IMR-90 (cell line): ENCODE measurements around the gene NPC1. TPM values are rescaled to one million over a fixed set of nuclear protein-coding genes. Genes with fewer than 3 reads are reported as not detected.

Source experiments
- ATAC-seq: fragments of 200-7000 bp; cut with Tn5 transposase; 2 replicates; pipeline ENCODE4 v1.9.1; 2020; ENCODE audit warnings: low read depth, mild to moderate bottlenecking, moderate library complexity
- BruUV-seq: library from RNA; stranded (reverse); fragments of 400-500 nt; replicated peaks from 2 replicates; lab custom pipeline; 2021; lab: Mats Ljungman, UMichigan
- CTCF ChIA-PET: fragments of 300-600 bp; formaldehyde crosslinking; extraction: SDS; loops from one replicate; lab custom pipeline; 2021; ENCODE audit warnings: antibody characterized with exemption; lab: Yijun Ruan, JAX
- POLR2A ChIA-PET: fragments of 300-600 bp; sonication (Branson Sonifier 250); formaldehyde crosslinking; loops from one replicate; lab custom pipeline; 2022; ENCODE audit warnings: antibody characterized with exemption; ENCODE audit not compliant: unreplicated experiment; lab: Charles Lee
- DNase-seq: peaks from one replicate; pipeline ENCODE4 v3.0.0; 2013
- H2AFZ ChIP-seq: replicated peaks from 2 replicates; pipeline ENCODE3; 2013; ENCODE audit warnings: low read length, mild to moderate bottlenecking; ENCODE audit not compliant: poor library complexity
- H2AK5ac ChIP-seq: 2 replicates; pipeline ENCODE4 v1.6.1; 2013; ENCODE audit warnings: low read depth, low read length, inconsistent platforms
- H2AK9ac ChIP-seq: replicated peaks from 2 replicates; pipeline ENCODE3; 2013; ENCODE audit warnings: mild to moderate bottlenecking, low read depth, low read length, moderate library complexity; ENCODE audit not compliant: poor library complexity
- H2BK120ac ChIP-seq: 2 replicates; pipeline ENCODE4 v1.6.1; 2013; ENCODE audit warnings: low read depth, low read length, inconsistent platforms
- H2BK15ac ChIP-seq: 3 replicates; pipeline ENCODE4 v1.6.1; 2013; ENCODE audit warnings: low read depth, low read length, inconsistent platforms
- H2BK20ac ChIP-seq: 2 replicates; pipeline ENCODE4 v1.6.1; 2013; ENCODE audit warnings: low read depth, mild to moderate bottlenecking, inconsistent platforms, low read length, moderate library complexity
- H2BK5ac ChIP-seq: 2 replicates; pipeline ENCODE4 v1.6.1; 2013; ENCODE audit warnings: mild to moderate bottlenecking, low read depth, low read length, inconsistent platforms; ENCODE audit not compliant: poor library complexity, severe bottlenecking
- H3K14ac ChIP-seq: replicated peaks from 2 replicates; pipeline ENCODE4 v1.6.1; 2013; ENCODE audit warnings: low read depth, low read length, inconsistent platforms
- H3K18ac ChIP-seq: 2 replicates; pipeline ENCODE4 v1.6.1; 2013; ENCODE audit warnings: low read depth, low read length, control low read depth
- H3K23ac ChIP-seq: 2 replicates; pipeline ENCODE4 v1.6.1; 2013; ENCODE audit warnings: low read depth, low read length, inconsistent platforms
- H3K27ac ChIP-seq: 2 replicates; pipeline ENCODE4 v1.5.1; 2013; ENCODE audit warnings: mild to moderate bottlenecking, control low read depth, low read length; ENCODE audit not compliant: insufficient read depth
- H3K27me3 ChIP-seq: 2 replicates; pipeline ENCODE4 v1.6.1; 2013; ENCODE audit warnings: low read length; ENCODE audit not compliant: control insufficient read depth, insufficient read depth
- H3K36me3 ChIP-seq: 2 replicates; pipeline ENCODE4 v1.6.1; 2013; ENCODE audit warnings: low read length, mixed read lengths; ENCODE audit not compliant: control insufficient read depth, insufficient read depth
- H3K4ac ChIP-seq: 2 replicates; pipeline ENCODE4 v1.6.1; 2013; ENCODE audit warnings: low read depth, low read length, inconsistent platforms
- H3K4me1 ChIP-seq: 2 replicates; pipeline ENCODE4 v1.6.1; 2013; ENCODE audit warnings: low read length, mixed read lengths; ENCODE audit not compliant: control insufficient read depth, insufficient read depth
- H3K4me2 ChIP-seq: 2 replicates; pipeline ENCODE4 v1.6.1; 2013; ENCODE audit warnings: low read depth, mild to moderate bottlenecking, control low read depth, low read length, moderate library complexity
- H3K4me3 ChIP-seq: 2 replicates; pipeline ENCODE4 v1.5.1; 2013; ENCODE audit warnings: low read depth, mild to moderate bottlenecking, control low read depth, low read length, moderate library complexity; ENCODE audit not compliant: insufficient read depth
- H3K56ac ChIP-seq: 2 replicates; pipeline ENCODE4 v1.6.1; 2013; ENCODE audit warnings: low read length, inconsistent platforms; ENCODE audit not compliant: insufficient read depth; ENCODE audit errors: extremely low read depth
- H3K79me1 ChIP-seq, 2 experiments: 2 replicates each; pipeline ENCODE4 v1.6.1; 2013; ENCODE audit warnings: low read length in 2 of 2, inconsistent platforms in 1 of 2, low read depth in 1 of 2
- H3K9ac ChIP-seq: 2 replicates; pipeline ENCODE4 v1.6.1; 2013; ENCODE audit warnings: low read depth, low read length, control low read depth
- H3K9me1 ChIP-seq: 2 replicates; pipeline ENCODE4 v1.6.1; 2013; ENCODE audit warnings: low read length, inconsistent platforms; ENCODE audit not compliant: insufficient read depth
- H3K9me3 ChIP-seq: 2 replicates; pipeline ENCODE4 v1.6.1; 2013; ENCODE audit warnings: low read length; ENCODE audit not compliant: control insufficient read depth, insufficient read depth
- H4K20me1 ChIP-seq: 2 replicates; pipeline ENCODE4 v1.6.1; 2013; ENCODE audit warnings: low read length, inconsistent platforms; ENCODE audit not compliant: insufficient read depth
- H4K5ac ChIP-seq: 2 replicates; pipeline ENCODE4 v1.6.1; 2013; ENCODE audit warnings: mild to moderate bottlenecking, low read depth, low read length, control low read depth
- H4K8ac ChIP-seq, 2 experiments: 2 replicates each; pipeline ENCODE4 v1.6.1; 2013; ENCODE audit warnings: low read depth in 2 of 2, low read length in 2 of 2, control low read depth in 1 of 2, inconsistent platforms in 1 of 2
- H4K91ac ChIP-seq: 2 replicates; pipeline ENCODE4 v1.6.1; 2013; ENCODE audit warnings: low read depth, low read length, inconsistent platforms; ENCODE audit not compliant: insufficient read depth
- CEBPB ChIP-seq: IDR thresholded peaks from 2 replicates; pipeline ENCODE4 v1.6.1; 2012; ENCODE audit warnings: low read depth, low read length, improper control_type of control experiment
- CHD1 ChIP-seq: IDR thresholded peaks from 2 replicates; pipeline ENCODE4 v1.6.1; 2012; ENCODE audit warnings: low read depth, low read length, improper control_type of control experiment
- FOS ChIP-seq: fragments of 150-350 bp; IDR thresholded peaks from 2 replicates; pipeline ENCODE4 v1.6.1; 2016; ENCODE audit warnings: low read depth, low read length
- MAFK ChIP-seq: IDR thresholded peaks from 2 replicates; pipeline ENCODE4 v1.6.1; 2012; ENCODE audit warnings: low read depth, low read length, improper control_type of control experiment
- MAZ ChIP-seq: IDR thresholded peaks from 2 replicates; pipeline ENCODE4 v1.6.1; 2012; ENCODE audit warnings: low read depth, mild to moderate bottlenecking, low read length, improper control_type of control experiment, moderate library complexity, borderline replicate concordance
- POLR2A ChIP-seq: IDR thresholded peaks from 2 replicates; pipeline ENCODE4 v1.6.1; 2012; ENCODE audit warnings: mild to moderate bottlenecking, low read depth, low read length
- RCOR1 ChIP-seq: IDR thresholded peaks from 2 replicates; pipeline ENCODE4 v1.6.1; 2012; ENCODE audit warnings: mild to moderate bottlenecking, low read length, improper control_type of control experiment; ENCODE audit not compliant: insufficient replicate concordance
- USF2 ChIP-seq: fragments of 150-350 bp; IDR thresholded peaks from 2 replicates; pipeline ENCODE4 v1.6.1; 2017; ENCODE audit warnings: mild to moderate bottlenecking, antibody characterized with exemption, low read length, low read depth
- dilution Hi-C: fragments of 300-500 bp; cut with HindIII; formaldehyde crosslinking; loops from one replicate; pipeline ENCODE4 v1.14.3; 2018; ENCODE audit warnings: low sequenced_read_pairs; ENCODE audit not compliant: unreplicated experiment
- in situ Hi-C: fragments of 300-500 bp; cut with MboI; formaldehyde crosslinking; loops from 3 replicates; pipeline ENCODE4 v1.14.3; 2019; ENCODE audit warnings: low sequenced_read_pairs, inconsistent platforms, mixed read lengths
- intact Hi-C: fragments of 100-400 bp; cut with micrococcal nuclease; formaldehyde crosslinking; loops from 2 replicates; pipeline ENCODE4 v1.10.0; 2022
- polyA plus RNA-seq, 3 experiments: library from polyadenylated mRNA; depleted of rRNA; stranded (reverse); fragments of >200 nt; gene quantifications; 2 replicates each; pipeline ENCODE4 v1.2.3, GENCODE V29; 2012; ENCODE audit warnings: low replicate concordance in 1 of 3
- total RNA-seq: library from RNA; depleted of rRNA; stranded (reverse); fragments of >200 nt; gene quantifications from 2 replicates; pipeline ENCODE4 v1.2.3, GENCODE V29; 2012

NPC1 gene
- total and polyA plus RNA-seq, 2 of the 4 experiments (the other 2 are of a cell fraction): 7.5 to 7.9 TPM

GRCh38 chr18:23550898-23551297 is 35.4 kb downstream of the NPC1 start:
- Histone ChIP-seq H3K56ac (no peak overlapping the region), H3K23ac (no peak overlapping the region), H3K18ac (no peak overlapping the region), H3K4me3 (no peak overlapping the region), H2BK120ac (no peak overlapping the region), H2BK20ac (no peak overlapping the region), H2AK9ac (no peak overlapping the region), H4K20me1 (no peaks in the 10 kb centered on the region), H3K14ac (no peak overlapping the region), H3K27ac (no peak overlapping the region), H3K9ac (no peak overlapping the region), H4K91ac (no peak overlapping the region), H3K79me1 (peaks cover 0 to 7% of the 10 kb centered on the region in 2 experiments; a peak in 1 of 4 replicates), H3K4me1 (no peaks in the 10 kb centered on the region), H3K9me1 (0 out of 2 replicates have a peak, but pooled peaks cover 3% of the 10 kb centered on the region), H3K9me3 (no peaks in the 10 kb centered on the region), H2AK5ac (no peak overlapping the region), H4K5ac (no peak overlapping the region), H3K4ac (no peak overlapping the region), H3K4me2 (no peak overlapping the region), H2AFZ (no peak overlapping the region), H3K27me3 (no peaks in the 10 kb centered on the region), H2BK5ac (no peak overlapping the region), H2BK15ac (no peak overlapping the region), H3K36me3 (peaks cover 44% of the 10 kb centered on the region), H4K8ac (no peak overlapping the region)
- intact Hi-C loops: no loop called here
- in situ Hi-C loops: no loop called here
- DNase-seq (no peak), ATAC-seq (no peak)
- TF ChIP-seq CHD1 (no peak), FOS (no peak), RCOR1 (no peak), MAZ (no peak), MAFK (no peak), USF2 (no peak), POLR2A (no peak), CEBPB (no peak)
- dilution Hi-C loops: no loop called here
- POLR2A ChIA-PET: no interaction called here
- no TSS peak for BruUV-seq
- CTCF ChIA-PET: interaction anchor here (1.0 kb wide), 1 partner anchor 13 kb away, joined by 3 read pairs; no protein-coding TSS in a partner anchor
